HepG2 (cell line): ENCODE data around the gene CDKN3. TPM values are rescaled to one million over a fixed set of nuclear protein-coding genes. Genes with fewer than 3 reads are reported as not detected.
A peak's percentile ranks its signal among the peaks of the same experiment; 100 is the strongest.

Experiments used
- CREM ChIP-seq, 2 experiments: sonication (generic) in 1 of 2; formaldehyde crosslinking in 1 of 2; IDR thresholded peaks; 2 replicates each; pipeline versions ENCODE4 v1.4.0 to v1.6.1; 2016 to 2020; ENCODE audit warnings: antibody characterized with exemption in 1 of 2, mild to moderate bottlenecking in 1 of 2, missing genetic modification reagents in 1 of 2
- EP300 ChIP-seq, 3 experiments: sonication (generic) in 1 of 3; formaldehyde crosslinking in 1 of 3; IDR thresholded peaks; 2 replicates each; pipeline versions ENCODE4 v1.5.1 to v1.6.1; 2011 to 2020; ENCODE audit warnings: low read depth in 2 of 3, low read length in 2 of 3, borderline replicate concordance in 1 of 3, improper control_type of control experiment in 1 of 3, mild to moderate bottlenecking in 1 of 3, missing genetic modification reagents in 1 of 3, moderate library complexity in 1 of 3
- NKX3-1 ChIP-seq: sonication (generic); formaldehyde crosslinking; IDR thresholded peaks from 2 replicates; pipeline ENCODE4 v1.5.0; 2020; ENCODE audit warnings: missing genetic modification reagents
- POLR2G ChIP-seq: fragments of 200-400 bp; formaldehyde crosslinking; IDR thresholded peaks from 2 replicates; pipeline ENCODE4 v1.6.1; 2018; ENCODE audit warnings: mild to moderate bottlenecking, low read depth, low read length, moderate library complexity
- PPARG ChIP-seq: conservative IDR thresholded peaks from 2 replicates; pipeline ENCODE4 v1.6.1; 2016; ENCODE audit warnings: missing biosample characterization, missing genetic modification reagents
- PRPF4 ChIP-seq: fragments of 200-400 bp; formaldehyde crosslinking; IDR thresholded peaks from 2 replicates; pipeline ENCODE4 v1.6.1; 2016; ENCODE audit warnings: low read length, low read depth; ENCODE audit not compliant: poor library complexity, severe bottlenecking
- RBM39 ChIP-seq: fragments of 200-400 bp; formaldehyde crosslinking; IDR thresholded peaks from one replicate; pipeline ENCODE4 v1.6.1; 2018; ENCODE audit warnings: antibody characterized with exemption, mild to moderate bottlenecking, low read depth, low read length; ENCODE audit not compliant: poor library complexity, severe bottlenecking
- RORA ChIP-seq: sonication (generic); formaldehyde crosslinking; IDR thresholded peaks from 2 replicates; pipeline ENCODE4 v1.5.0; 2020; ENCODE audit warnings: mild to moderate bottlenecking, missing genetic modification reagents, moderate library complexity
- TBX2 ChIP-seq: sonication (generic); formaldehyde crosslinking; IDR thresholded peaks from 2 replicates; pipeline ENCODE4 v1.5.0; 2020; ENCODE audit warnings: missing genetic modification reagents, mild to moderate bottlenecking, borderline replicate concordance
- ZFP41 ChIP-seq: sonication (generic); formaldehyde crosslinking; IDR thresholded peaks from 2 replicates; pipeline ENCODE4 v1.4.0; 2020; ENCODE audit warnings: mild to moderate bottlenecking, missing genetic modification reagents, borderline replicate concordance
- ZNF33A ChIP-seq: sonication (generic); formaldehyde crosslinking; IDR thresholded peaks from 2 replicates; pipeline ENCODE4 v1.5.1; 2020; ENCODE audit warnings: missing genetic modification reagents, mild to moderate bottlenecking, moderate library complexity, borderline replicate concordance
- ZNF724P ChIP-seq: sonication (generic); formaldehyde crosslinking; IDR thresholded peaks from 2 replicates; pipeline ENCODE4 v1.8.0; 2022; ENCODE audit warnings: missing genetic modification reagents, borderline replicate concordance
- ZNF776 ChIP-seq: sonication (generic); formaldehyde crosslinking; IDR thresholded peaks from 2 replicates; pipeline ENCODE4 v1.4.0; 2020; ENCODE audit warnings: mild to moderate bottlenecking, missing genetic modification reagents
- polyA plus RNA-seq, 8 experiments: library from polyadenylated mRNA; depleted of rRNA in 3 of 8; stranded (reverse) in 7 of 8; unstranded in 1 of 8; fragments of >200 nt; fragmentation: Illumina TruSeq in 4 of 8; extraction: Trizol in 4 of 8; gene quantifications; 2 replicates each; pipeline versions ENCODE4 v1.2.1 to v1.2.3, GENCODE V29; 2011 to 2016; ENCODE audit warnings: low read depth in 4 of 8, missing spikeins in 1 of 8, mixed read lengths in 1 of 8; ENCODE audit not compliant: insufficient read depth in 1 of 8
- total RNA-seq, 5 experiments: library from RNA; depleted of rRNA; stranded (reverse); fragments of >200 nt; fragmentation: Illumina TruSeq; extraction: Trizol; gene quantifications; 2 replicates each; pipeline ENCODE4 v1.2.3, GENCODE V29; 2016; ENCODE audit warnings: low read depth in 1 of 5
- TF ChIP-seq, protein P1 (sequence below): sonication (generic); formaldehyde crosslinking; IDR thresholded peaks from 2 replicates; pipeline ENCODE4 v1.5.0; 2020; ENCODE audit warnings: mild to moderate bottlenecking, missing genetic modification reagents
- TF ChIP-seq, protein P2 (sequence below): sonication (generic); formaldehyde crosslinking; IDR thresholded peaks from 2 replicates; pipeline ENCODE4 v1.4.0; 2020; ENCODE audit warnings: missing genetic modification reagents
- TF ChIP-seq, protein P3 (sequence below): sonication (generic); formaldehyde crosslinking; IDR thresholded peaks from 2 replicates; pipeline ENCODE4 v1.4.0; 2020; ENCODE audit warnings: missing genetic modification reagents
- TF ChIP-seq, protein P4 (sequence below): sonication (generic); formaldehyde crosslinking; IDR thresholded peaks from 2 replicates; pipeline ENCODE4 v1.4.0; 2020; ENCODE audit warnings: missing genetic modification reagents

Gene CDKN3
- total and polyA plus RNA-seq, 2 of the 13 experiments (the other 11 are each of a cell fraction or from before 2014, with no cell fraction given) = 63.0 to 88.9 TPM

DNA sequence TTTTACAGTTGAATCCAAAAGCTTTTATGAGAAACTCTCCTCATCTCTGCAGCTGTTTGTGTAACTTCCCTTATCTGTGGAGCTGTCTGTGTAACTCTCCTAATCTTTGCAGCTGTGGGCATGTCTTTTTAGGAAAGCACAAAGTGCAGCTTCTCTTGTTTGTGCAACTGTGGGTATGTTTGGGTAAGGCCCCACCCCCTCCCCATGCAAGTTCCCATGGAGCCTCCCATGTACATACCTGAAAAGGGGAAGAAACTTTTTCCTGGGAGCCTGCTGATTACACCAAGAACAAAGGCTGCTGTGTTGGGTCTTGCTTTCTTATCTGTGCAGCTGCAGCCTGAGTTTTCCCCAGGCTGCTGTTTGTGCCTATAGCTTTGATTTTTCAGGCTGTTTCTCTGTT lies 42.7 kb upstream of the CDKN3 start (continued):
- TF ChIP-seq, protein P1, sequence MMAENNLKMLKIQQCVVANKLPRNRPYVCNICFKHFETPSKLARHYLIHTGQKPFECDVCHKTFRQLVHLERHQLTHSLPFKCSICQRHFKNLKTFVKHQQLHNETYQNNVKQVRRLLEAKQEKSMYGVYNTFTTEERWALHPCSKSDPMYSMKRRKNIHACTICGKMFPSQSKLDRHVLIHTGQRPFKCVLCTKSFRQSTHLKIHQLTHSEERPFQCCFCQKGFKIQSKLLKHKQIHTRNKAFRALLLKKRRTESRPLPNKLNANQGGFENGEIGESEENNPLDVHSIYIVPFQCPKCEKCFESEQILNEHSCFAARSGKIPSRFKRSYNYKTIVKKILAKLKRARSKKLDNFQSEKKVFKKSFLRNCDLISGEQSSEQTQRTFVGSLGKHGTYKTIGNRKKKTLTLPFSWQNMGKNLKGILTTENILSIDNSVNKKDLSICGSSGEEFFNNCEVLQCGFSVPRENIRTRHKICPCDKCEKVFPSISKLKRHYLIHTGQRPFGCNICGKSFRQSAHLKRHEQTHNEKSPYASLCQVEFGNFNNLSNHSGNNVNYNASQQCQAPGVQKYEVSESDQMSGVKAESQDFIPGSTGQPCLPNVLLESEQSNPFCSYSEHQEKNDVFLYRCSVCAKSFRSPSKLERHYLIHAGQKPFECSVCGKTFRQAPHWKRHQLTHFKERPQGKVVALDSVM (CRISPR knock-in tag) = no peak
- TF ChIP-seq CREM (IDR thresholded peaks at IDR 0.05) (peak; percentile 95), CREM (CRISPR knock-in tag; IDR thresholded peaks at IDR 0.05) (no peak), POLR2G (peak; percentile 43; the same call in 1 of the 2 replicates), PPARG (CRISPR knock-in tag) (peak; percentile 73), RORA (no peak), PRPF4 (no peak), ZFP41 (CRISPR knock-in tag) (no peak), EP300 (IDR thresholded peaks at IDR 0.05; ENCODE audit: low read depth in 2 of 2, low read length in 2 of 2) (peak; percentile 94 to 99), EP300 (CRISPR knock-in tag; IDR thresholded peaks at IDR 0.05; ENCODE audit: borderline replicate concordance) (peak; percentile 98), TBX2 (CRISPR knock-in tag) (peak; percentile 96), ZNF776 (no peak), NKX3-1 (no peak; the same call in 1 of the 2 replicates), ZNF724P (CRISPR knock-in tag) (no peak; the same call in 1 of the 2 replicates), ZNF33A (no peak), RBM39 (no peak)
- TF ChIP-seq, protein P2, sequence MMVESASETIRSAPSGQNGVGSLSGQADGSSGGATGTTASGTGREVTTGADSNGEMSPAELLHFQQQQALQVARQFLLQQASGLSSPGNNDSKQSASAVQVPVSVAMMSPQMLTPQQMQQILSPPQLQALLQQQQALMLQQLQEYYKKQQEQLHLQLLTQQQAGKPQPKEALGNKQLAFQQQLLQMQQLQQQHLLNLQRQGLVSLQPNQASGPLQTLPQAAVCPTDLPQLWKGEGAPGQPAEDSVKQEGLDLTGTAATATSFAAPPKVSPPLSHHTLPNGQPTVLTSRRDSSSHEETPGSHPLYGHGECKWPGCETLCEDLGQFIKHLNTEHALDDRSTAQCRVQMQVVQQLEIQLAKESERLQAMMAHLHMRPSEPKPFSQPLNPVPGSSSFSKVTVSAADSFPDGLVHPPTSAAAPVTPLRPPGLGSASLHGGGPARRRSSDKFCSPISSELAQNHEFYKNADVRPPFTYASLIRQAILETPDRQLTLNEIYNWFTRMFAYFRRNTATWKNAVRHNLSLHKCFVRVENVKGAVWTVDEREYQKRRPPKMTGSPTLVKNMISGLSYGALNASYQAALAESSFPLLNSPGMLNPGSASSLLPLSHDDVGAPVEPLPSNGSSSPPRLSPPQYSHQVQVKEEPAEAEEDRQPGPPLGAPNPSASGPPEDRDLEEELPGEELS (CRISPR knock-in tag) = peak; percentile 97
- TF ChIP-seq, protein P3, sequence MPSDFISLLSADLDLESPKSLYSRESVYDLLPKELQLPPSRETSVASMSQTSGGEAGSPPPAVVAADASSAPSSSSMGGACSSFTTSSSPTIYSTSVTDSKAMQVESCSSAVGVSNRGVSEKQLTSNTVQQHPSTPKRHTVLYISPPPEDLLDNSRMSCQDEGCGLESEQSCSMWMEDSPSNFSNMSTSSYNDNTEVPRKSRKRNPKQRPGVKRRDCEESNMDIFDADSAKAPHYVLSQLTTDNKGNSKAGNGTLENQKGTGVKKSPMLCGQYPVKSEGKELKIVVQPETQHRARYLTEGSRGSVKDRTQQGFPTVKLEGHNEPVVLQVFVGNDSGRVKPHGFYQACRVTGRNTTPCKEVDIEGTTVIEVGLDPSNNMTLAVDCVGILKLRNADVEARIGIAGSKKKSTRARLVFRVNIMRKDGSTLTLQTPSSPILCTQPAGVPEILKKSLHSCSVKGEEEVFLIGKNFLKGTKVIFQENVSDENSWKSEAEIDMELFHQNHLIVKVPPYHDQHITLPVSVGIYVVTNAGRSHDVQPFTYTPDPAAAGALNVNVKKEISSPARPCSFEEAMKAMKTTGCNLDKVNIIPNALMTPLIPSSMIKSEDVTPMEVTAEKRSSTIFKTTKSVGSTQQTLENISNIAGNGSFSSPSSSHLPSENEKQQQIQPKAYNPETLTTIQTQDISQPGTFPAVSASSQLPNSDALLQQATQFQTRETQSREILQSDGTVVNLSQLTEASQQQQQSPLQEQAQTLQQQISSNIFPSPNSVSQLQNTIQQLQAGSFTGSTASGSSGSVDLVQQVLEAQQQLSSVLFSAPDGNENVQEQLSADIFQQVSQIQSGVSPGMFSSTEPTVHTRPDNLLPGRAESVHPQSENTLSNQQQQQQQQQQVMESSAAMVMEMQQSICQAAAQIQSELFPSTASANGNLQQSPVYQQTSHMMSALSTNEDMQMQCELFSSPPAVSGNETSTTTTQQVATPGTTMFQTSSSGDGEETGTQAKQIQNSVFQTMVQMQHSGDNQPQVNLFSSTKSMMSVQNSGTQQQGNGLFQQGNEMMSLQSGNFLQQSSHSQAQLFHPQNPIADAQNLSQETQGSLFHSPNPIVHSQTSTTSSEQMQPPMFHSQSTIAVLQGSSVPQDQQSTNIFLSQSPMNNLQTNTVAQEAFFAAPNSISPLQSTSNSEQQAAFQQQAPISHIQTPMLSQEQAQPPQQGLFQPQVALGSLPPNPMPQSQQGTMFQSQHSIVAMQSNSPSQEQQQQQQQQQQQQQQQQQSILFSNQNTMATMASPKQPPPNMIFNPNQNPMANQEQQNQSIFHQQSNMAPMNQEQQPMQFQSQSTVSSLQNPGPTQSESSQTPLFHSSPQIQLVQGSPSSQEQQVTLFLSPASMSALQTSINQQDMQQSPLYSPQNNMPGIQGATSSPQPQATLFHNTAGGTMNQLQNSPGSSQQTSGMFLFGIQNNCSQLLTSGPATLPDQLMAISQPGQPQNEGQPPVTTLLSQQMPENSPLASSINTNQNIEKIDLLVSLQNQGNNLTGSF (CRISPR knock-in tag) = no peak
- TF ChIP-seq, protein P4, sequence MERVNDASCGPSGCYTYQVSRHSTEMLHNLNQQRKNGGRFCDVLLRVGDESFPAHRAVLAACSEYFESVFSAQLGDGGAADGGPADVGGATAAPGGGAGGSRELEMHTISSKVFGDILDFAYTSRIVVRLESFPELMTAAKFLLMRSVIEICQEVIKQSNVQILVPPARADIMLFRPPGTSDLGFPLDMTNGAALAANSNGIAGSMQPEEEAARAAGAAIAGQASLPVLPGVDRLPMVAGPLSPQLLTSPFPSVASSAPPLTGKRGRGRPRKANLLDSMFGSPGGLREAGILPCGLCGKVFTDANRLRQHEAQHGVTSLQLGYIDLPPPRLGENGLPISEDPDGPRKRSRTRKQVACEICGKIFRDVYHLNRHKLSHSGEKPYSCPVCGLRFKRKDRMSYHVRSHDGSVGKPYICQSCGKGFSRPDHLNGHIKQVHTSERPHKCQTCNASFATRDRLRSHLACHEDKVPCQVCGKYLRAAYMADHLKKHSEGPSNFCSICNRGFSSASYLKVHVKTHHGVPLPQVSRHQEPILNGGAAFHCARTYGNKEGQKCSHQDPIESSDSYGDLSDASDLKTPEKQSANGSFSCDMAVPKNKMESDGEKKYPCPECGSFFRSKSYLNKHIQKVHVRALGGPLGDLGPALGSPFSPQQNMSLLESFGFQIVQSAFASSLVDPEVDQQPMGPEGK (CRISPR knock-in tag) = peak; percentile 96
